HG03571 (cell line): ENCODE results near the gene LDHD.

Experiments used
- ATAC-seq: cut with Tn5 transposase; IDR thresholded peaks from one replicate; pipeline ENCODE4 v1.9.1; 2021; ENCODE audit not compliant: unreplicated experiment

LDHD gene

DNA sequence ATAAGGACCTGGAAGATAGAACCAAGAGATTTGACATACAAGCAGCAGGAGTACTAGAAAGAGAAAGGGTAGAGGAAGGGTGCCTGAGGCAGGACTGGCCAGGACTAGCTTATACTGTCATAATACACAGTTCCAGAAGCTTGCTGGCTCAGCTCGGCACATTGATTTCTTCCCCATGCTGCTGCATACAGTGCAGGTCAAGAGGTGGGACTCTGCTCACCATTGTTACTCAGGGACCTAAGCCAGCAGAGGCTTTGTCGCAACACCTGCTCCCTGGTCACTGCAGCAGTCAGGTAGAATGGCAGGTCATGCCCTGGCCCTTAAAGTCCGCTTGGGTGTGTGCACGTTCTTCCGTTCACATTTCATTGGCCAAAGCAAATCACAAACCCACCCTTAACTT lies 32.8 kb downstream of the LDHD start:
- no peak for ATAC-seq

DNA sequence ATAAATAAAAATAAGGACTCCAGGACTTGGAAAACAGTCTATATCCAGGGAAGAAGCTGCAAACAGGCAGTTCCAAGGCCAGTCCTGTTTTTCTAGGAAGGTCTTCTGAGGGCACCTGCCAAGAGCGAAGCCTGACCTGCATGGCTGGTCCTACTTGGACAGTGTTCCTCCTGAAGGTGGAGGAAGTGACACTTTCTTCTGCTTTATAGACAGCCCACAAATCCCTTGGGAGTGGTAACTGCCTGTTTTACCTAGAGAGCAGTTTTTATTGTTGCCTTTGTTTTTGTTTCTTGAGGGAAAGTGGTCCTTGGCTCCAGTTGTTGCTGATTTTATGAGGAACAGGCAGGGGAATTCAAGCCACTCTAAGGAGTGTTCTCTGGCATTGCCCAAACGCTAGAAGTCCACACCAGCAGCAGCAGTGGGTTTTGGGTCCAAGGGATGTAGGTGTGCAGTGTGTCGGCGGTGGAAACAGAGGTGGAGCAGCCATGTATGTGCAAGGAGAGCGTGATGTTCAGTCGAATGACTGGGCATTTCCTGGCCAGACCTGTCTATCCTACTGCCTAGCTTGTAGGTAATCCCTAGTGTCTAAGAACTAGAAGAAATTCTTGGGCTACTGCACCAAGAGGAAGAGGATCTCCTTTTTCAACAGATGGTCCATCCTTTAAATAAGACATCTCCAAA lies 35.3 kb downstream of the LDHD start:
- no peak for ATAC-seq

DNA sequence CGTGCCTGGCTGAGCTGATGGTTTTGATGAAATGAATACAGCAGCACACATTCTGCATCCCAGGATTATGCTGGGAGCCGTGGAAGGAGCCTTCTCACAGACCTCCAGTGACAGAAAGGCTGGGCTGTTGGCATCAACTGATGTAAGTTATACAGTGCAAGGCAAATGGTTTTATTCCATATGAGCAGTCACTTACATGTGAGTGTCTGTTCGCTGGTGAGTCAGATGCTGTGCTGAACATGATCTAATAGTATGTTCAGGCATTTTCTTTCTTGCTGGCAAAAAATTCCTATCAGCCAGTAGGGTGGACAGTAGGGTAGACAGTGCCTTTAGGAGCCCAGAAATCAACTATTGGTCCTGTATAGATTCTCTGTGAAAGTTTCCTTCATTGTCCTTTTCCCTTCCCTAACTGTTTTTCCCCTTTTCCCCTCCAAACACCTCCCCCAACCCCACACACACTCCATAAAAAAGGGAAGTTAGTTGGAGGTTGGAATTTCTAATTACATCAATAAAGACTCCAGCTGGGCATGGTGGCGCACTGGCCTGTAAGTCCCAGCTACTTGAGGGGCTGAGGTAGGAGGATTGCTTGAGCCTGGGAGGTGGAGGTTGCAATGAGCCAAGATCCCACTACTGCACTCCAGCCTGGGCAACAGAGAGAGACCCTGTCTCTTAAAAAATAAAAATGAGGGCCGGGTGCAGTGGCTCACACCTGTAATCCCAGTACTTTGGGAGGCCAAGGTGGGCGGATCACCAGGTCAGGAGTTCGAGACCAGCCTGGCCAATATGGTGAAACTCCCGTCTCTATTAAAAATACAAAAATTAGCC lies 36.2 kb downstream of the LDHD start:
- no peak for ATAC-seq

DNA sequence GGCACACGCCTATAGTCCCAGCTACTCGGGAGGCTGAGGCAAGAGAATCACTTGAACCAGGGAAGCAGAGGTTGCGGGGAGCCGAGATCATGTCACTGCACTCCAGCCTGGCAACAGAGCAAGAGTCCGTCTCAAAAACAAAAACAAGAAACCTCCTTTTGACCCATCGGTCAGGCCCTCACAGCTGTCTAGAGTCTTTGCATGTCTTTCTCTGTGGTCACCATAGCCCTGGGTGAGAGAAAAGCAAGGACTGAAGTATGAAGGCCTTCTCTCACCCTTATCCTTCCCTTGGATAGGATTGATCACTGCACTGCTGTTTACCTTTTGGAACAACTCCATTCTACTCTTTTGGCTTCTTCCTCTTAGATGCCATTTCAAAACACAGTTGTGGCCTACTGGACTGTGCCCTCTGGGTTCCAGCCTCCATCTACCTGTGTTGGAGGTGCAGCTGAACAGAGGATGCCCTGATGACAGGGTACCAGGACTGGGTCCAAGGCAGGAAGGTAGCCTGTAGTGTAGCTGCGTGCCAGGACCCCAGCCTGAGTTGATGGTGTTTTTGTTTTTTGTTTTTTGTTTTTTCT lies 37.1 kb downstream of the LDHD start:
- ATAC-seq: no peak

DNA sequence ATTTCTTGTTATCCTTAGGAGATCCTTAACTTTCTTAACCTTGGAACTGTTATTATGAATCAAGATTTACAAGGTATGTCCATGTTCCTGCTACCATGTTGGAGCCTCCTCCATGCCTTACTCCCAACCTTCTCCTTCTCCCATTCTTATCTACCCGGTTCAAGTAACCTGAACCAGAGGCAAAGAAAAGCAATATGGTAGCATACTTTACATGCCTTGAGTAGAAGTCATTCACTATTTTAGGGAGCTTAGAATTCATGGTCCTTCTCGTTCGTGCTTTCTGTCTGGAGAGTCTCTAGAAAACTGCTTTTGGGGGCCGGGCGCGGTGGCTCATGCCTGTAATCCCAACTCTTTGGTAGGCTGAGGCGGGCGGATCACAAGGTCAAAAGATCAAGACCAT lies 37.7 kb downstream of the LDHD start:
- ATAC-seq: no peak

DNA sequence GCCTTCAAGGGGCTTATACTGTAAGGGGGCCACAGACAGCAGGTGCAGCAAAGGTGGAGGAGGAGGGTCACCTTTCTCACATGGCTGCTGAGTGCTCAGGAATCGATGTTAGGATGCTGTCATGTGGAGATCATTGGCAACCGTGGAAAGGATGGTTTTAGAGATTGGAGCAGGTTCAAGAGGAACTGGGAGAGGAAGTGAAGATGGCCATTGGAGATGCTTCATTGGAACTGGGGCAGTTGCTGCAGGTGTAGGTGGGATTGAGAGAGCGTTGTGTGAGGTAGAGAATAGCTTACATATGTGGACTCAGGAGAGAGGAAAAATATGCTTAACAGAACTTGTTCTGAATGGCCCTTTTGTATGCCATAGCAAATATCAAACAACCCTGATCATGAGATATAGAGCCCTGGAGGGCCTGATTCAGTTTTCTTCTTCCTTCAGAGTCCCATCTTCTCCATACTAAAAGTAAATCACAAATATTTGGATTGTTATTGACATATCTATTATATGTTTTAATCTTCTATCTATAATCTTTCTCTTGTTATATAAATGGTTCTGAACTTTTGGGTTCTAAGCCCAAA lies 40.8 kb downstream of the LDHD start:
- no peak for ATAC-seq

DNA sequence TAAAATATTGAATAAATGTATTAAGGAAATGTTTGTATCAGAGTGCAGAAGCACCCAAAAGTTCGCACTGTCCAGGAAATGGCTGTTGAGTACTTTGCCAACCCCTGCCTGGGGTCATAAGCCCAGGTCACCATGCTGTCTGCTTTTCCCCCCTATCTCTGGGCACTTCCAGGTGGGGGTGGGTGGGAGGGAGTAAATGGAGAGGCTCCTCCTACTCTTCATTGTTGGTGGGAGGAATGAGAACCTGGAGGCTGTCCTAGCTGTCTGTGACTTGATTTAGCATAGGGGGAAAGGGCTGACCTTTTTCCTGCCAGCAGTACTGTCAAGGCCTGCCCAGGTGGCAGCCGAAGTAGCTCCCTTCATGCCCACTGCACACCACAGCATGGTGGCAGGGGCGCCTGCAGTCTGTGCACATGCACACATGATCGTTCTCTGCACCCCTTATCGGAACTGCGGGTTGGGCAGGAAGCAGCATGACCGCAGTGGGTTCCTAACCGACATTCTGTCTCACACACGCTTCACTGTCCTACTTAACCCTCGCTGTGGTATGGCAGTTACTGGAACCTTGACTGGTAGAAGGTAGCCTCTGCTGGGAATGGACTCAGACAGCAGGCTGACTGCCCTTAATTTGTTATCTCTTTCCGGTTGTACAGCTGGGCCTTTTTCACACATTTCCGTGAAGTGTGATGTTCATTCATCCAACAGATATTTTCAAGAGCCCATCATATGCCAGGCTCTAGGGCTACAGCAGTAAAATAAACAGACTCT lies 41.5 kb downstream of the LDHD start:
- peak; percentile 94 for ATAC-seq

DNA sequence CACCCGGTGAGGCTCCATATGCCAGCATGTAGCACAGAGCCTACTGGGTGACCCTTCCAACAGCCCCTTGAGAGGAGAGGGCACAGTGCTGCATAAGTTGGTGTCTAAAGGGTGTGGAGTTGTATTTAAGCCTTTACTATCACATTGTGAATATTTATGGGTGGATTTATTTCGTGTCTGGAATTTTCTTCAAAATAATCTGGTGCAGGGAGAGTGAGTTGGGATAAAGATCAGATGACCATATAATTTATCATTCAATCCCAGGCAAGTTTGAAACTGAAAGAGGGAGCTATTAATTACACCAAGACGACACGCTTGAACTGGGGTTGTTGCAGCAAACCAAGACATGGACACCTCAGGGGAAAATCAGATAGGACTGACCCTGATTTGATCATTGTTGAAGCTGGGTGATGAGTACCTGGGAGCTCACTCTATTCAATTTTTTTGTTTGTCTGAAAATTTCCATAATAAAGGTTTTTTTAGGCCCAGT lies 42.2 kb downstream of the LDHD start:
- no peak for ATAC-seq

DNA sequence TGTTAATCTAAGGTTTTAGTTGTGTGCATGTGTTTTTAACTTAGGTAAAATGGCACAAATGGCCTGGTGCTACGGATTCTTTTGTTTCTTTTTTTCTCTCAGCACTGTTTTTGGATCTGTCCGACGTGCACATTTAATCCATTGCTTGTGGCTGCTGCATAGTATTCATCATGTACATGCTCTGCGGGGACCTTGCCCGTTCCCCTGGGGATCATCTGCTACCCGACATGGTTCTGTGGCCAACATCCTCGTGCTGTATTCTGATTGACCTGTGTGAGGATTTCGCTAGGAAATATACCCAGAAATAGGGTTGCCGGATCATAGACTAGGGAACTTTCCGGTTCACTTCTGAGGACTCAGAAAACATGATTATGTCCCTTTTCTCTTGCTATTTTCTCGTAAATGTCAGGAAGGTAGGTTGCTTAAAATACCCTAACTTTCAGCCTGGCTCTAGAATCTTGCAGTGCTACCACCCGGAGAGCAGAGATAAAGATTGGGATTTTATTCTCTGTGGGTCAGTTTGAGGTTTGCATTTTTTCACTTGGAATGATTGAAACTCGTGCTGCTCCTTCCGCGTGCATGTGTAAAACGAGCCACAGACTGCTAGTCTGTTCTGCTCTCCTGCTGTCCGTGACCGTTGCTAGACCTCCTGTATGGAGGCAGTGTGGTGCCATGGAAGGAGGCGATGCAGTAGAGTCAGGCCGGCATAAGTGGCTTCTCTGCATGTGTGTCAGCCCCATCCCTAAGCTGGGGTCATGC lies 42.9 kb downstream of the LDHD start:
- no peak for ATAC-seq

DNA sequence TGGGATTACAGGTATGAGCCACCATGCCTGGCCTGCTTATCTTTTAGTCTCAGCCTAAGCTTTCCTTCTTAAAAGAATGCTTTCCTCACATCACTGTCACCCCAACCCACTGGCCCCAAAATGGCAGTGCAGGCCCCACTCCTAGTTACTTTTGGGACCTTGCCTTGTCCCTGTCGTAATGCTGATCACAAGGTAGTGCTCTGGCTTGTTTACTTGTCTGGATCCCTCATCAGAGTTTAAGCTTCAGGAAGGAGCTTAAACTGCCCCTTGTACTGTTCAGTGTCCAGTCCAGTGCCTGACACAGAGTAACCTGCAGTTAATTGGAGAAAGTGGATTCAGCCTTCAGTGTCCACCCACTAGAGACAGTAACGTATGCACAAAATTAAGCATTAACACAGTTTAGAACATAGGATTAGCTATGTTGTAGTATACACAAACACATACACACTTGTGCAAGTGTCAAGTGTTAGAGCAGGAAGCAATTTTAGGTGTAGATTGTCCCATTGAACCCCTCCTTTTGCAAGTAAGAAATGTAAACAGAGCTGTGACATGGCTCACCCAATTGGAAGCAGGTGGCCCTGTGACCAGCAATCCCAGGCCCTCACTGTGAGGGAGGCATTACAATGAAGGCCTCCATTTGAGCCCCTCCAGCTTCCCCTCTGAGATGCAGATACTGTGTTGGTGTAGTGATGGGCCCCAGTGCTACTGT lies 44.2 kb downstream of the LDHD start:
- ATAC-seq: no peak

DNA sequence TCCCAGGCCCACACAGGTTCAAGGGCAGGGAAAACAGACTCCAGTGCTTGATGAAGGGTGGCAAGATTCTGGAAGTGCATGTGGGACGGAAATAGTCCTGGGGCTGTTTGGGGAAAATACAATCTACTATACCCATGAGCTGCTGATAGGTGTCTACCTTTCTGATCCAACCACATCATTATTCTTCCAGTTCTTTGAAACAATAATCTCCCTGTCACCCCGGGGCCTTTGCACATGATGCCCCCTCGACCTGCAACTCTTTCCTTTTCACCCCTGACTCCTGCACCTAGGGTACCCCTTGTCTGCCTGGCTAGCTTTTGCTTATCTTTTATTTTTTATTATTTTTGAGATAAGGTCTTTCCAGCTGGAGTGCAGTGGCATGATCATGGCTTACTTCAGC lies 45.0 kb downstream of the LDHD start:
- no peak for ATAC-seq

DNA sequence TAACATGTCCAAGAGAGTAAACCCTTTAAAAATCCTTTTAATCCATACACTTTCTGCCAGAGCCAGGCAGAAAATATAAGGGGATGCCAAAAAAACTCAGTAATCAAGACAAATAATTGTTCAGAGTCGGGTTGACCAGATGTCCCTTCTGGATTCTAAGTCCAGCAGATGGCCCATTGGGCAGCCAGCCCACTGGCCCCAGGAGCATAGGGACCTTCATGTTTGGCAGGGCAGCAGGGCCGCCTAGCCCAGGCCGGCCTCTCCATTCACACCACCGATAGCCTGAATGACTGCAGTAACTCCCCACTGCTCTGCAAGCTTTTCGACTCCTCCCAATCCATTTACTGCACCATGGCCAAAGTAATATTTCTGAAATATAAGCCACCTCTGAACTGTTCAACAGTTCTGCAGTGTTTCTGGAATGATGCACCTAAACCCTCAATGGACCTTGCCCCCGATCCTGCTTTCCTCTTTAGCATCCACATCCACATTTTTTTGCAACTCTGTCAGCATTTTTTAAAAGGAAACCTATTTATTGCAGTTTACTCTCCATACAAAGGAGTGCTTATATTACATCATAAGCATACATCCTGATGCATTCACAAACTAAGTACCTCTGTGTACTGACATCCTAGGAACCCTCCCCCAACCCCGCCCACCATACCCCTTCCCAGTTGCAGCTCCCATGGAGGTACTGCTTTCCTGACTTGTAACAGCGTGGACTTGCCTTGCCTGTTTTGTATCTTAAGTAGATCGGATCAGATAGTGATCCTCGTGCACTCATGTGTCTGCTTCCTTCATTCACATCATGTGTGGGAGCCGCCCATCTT lies 46.4 kb downstream of the LDHD start:
- no peak for ATAC-seq

DNA sequence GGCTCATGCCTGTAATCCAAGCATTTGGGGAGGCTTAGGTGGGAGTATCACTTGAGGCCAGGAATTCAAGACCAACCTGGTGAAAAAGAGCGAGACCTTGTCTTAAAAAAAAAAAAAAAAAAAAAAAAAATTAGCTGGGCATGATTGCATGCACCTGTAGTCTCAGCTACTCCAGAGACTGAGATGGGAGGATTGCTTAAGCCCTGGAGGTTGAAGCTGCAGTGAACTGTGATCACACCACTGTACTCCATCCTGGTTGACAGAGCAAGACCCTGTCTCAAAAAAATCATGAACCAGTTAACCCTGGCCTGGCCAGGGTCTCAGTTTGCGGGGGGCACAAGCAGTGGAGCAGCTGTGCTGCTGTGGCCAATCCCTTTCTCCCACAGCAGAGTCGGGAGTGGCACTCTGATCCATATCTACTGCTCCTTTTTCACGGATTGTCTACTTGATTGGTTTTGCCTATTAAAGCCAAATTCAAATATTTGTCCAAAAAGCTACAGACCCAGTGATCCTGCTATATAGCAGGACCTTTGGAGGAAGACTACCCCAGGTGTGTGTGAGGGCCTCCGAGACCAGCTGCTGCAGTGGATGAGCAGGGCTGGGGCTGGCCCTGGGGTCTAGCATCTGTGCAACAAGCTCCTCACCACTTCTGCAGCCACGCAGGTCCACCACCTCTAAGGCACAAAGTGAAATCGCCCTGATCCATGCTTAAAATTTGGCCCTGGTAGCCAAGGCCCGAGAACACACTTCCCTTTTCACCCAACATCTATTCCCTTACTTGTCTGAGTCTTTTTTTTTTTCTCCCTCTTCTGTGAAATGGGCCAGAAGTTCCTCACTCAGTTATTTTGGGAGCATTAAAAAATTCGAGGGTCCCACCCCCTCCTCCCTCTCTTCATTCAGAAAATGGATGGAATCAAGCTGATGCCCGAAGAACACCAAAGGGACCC lies 48.2 kb downstream of the LDHD start:
- ATAC-seq: no peak

DNA sequence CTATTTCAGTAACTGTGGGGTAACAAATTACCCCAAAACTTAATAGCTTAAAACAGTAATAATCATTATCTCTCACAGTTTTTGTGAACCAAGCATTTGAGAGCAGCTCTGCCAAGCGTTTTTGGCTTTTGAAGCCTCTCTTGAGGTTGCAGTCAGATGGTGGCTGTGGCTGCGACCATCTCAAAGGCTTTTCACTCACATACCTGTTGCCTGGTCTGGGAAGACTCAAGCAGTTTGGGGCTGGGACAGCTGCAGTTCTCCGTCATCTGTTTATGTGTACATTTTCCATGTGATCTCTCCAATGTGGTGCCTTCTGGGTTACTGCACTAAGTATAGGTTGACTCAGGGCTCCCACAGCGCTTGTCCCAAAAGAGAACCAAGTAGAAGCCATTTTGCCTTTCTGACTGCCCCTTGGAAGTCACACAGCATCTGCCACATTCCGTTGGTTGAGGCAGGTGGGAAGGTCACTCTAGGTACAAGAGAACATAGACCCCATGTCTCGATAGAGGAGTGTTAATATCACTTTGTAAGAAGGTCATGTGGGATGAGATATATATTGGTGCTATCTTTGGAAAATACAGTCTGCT lies 49.6 kb downstream of the LDHD start:
- no peak for ATAC-seq

DNA sequence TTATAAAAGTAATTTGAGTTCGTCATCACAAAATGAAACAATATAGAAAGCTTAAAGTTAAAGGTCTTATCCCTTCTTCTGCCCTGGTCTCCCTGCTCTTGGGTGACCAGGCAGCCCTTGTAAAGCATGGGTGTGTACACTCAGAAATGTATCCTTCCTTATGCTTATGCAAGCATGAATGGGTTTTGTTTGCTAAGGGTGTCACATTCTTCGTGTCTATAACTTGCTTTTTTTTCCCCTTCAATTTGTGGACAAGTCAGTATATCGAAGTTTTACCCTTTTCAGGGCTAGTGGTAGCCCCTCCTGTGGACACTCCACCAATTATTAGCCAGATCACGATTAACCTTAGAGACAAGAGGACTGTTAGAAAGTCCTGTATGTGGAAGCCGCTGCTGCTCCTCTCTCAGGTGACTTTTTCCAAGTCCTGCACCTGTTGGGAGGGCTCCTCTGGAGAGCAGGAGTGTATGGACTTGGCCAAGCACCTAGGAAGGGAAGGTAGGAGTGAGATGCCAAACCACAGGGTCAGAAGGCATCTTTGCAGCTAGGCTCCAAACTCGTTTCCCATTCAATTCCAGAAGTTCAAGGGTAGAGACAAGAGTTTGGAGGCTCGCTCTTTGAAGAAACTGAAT lies 50.9 kb downstream of the LDHD start:
- no peak for ATAC-seq

DNA sequence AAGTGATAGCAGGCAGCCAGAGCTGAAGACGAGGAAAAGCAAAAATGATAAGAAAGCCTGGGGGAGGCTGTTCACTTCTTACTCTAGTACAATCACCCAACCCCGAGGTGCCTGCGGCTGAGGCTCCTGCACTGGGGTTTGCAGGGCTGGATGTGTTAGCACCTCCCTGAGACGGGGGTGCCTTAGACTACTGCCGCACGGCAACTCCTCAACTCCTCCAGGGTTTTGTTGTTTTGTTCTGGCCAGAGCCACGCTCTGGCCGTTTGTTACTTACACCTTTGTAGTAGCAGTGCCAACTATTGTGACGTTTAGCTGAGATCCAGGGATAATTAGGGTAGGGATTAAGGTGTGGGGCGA lies 51.5 kb downstream of the LDHD start:
- ATAC-seq: no peak
